Activated CD4-positive, alpha-beta T cell treated with anti-CD3 and anti-CD28 coated beads, Interleukin-2, amount 50 U/mL, for 24 hours (primary cell): ENCODE results near the gene ALDH1B1.

Experiments used
- DNase-seq, 2 donors: peaks; one replicate each; pipeline ENCODE4 v3.0.0-alpha.2; 2020; ENCODE audit warnings: low read depth in 1 of 2, low spot score in 1 of 2

ALDH1B1 gene

GRCh38 chr9:38392235-38393127 is at the start of gene ALDH1B1:
TSS of gene ALDH1B1 (plus strand) at chr9:38392702. CDS start at chr9:38395749, 3,047 bp downstream.
- peak; percentile 41 to 49 for DNase-seq

- no peak for DNase-seq
These were observed 49.5 kb upstream of the ALDH1B1 start for GRCh38 chr9:38343037-38343436.

- no peak for DNase-seq
These were observed 49.0 kb upstream of the ALDH1B1 start for GRCh38 chr9:38343552-38343951.

- no peak for DNase-seq
These were observed 47.8 kb upstream of the ALDH1B1 start for GRCh38 chr9:38344566-38345324.

- DNase-seq: no peak
These were observed 46.4 kb upstream of the ALDH1B1 start for GRCh38 chr9:38345851-38346755.

GRCh38 chr9:38346811-38347210 is 45.7 kb upstream of the ALDH1B1 start:
- no peak for DNase-seq

- DNase-seq: no peak
These were observed 45.2 kb upstream of the ALDH1B1 start for GRCh38 chr9:38347271-38347671.

- no peak for DNase-seq
These were observed 44.6 kb upstream of the ALDH1B1 start for GRCh38 chr9:38347946-38348345.

GRCh38 chr9:38350529-38350928 is 42.0 kb upstream of the ALDH1B1 start:
- no peak for DNase-seq

GRCh38 chr9:38352530-38353328 is 39.8 kb upstream of the ALDH1B1 start:
- DNase-seq: no peak

GRCh38 chr9:38355115-38355514 is 37.4 kb upstream of the ALDH1B1 start:
- no peak for DNase-seq

- no peak for DNase-seq
These were observed 36.9 kb upstream of the ALDH1B1 start for GRCh38 chr9:38355517-38356120.

GRCh38 chr9:38356851-38357250 is 35.7 kb upstream of the ALDH1B1 start:
- DNase-seq: no peak

- no peak for DNase-seq
These were observed 35.0 kb upstream of the ALDH1B1 start for GRCh38 chr9:38357350-38358114.

GRCh38 chr9:38358390-38359296 is 33.9 kb upstream of the ALDH1B1 start:
- DNase-seq: no peak

GRCh38 chr9:38359297-38359653 is 33.2 kb upstream of the ALDH1B1 start:
- DNase-seq: no peak

GRCh38 chr9:38359689-38360385 is 32.7 kb upstream of the ALDH1B1 start:
- DNase-seq: no peak
